ENCODE results near the gene SHC3. TPM values are rescaled to one million over a fixed set of nuclear protein-coding genes. Genes with fewer than 3 reads are reported as not detected.

The SHC3 gene
- total RNA-seq, 6 donors from 2014 or later: 11.0 to 22.0 (median 14.0) TPM

DNA sequence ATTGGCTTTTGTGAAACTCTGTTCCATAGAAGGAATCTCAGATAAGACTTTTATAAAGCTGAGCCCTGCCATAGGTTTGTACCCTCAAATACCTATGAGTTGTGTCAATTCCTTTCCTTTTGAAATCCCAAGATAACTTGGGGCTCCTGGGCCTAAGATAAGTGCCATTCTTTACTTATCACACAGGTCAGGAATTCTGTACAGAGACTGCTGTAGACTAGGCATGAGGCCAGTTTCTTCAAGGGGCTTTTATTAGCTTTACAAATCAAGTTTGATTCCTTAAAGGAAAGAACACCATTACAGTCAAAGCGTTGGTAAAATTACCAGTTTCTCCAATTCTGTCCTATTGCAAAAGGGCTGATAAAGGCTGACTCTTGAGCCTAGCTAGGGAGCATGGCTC, 39.2 kb downstream of the SHC3 start:
- H3K27ac ChIP-seq: no peak overlapping the region
- H3K27me3 ChIP-seq: no peaks in the 10 kb centered on the region
- 54 to 77% methylated on average over 1 of the region's 1 CpG for WGBS, 2 donors
- TF ChIP-seq, protein P1, sequence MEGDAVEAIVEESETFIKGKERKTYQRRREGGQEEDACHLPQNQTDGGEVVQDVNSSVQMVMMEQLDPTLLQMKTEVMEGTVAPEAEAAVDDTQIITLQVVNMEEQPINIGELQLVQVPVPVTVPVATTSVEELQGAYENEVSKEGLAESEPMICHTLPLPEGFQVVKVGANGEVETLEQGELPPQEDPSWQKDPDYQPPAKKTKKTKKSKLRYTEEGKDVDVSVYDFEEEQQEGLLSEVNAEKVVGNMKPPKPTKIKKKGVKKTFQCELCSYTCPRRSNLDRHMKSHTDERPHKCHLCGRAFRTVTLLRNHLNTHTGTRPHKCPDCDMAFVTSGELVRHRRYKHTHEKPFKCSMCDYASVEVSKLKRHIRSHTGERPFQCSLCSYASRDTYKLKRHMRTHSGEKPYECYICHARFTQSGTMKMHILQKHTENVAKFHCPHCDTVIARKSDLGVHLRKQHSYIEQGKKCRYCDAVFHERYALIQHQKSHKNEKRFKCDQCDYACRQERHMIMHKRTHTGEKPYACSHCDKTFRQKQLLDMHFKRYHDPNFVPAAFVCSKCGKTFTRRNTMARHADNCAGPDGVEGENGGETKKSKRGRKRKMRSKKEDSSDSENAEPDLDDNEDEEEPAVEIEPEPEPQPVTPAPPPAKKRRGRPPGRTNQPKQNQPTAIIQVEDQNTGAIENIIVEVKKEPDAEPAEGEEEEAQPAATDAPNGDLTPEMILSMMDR (IDR thresholded peaks at IDR 0.05): no peak
- TF ChIP-seq EP300 (IDR thresholded peaks at IDR 0.05): no peak
- no peak for TF ChIP-seq POLR2A (IDR thresholded peaks at IDR 0.05)
- no peak for TF ChIP-seq POLR2AphosphoS5 (IDR thresholded peaks at IDR 0.05)
- peaks cover 0 to 4% (median 0%) of the 10 kb centered on the region in 4 donors for H3K9me3 ChIP-seq
- DNase-seq (no peak), ATAC-seq (ENCODE audit: low FRiP score in 2 of 2) (no peak)
- peaks cover 0 to 11% (median 7%) of the 10 kb centered on the region in 4 donors for H3K4me1 ChIP-seq
- no peak overlapping the region for H3K4me3 ChIP-seq
- no peaks in the 10 kb centered on the region for H3K36me3 ChIP-seq

DNA sequence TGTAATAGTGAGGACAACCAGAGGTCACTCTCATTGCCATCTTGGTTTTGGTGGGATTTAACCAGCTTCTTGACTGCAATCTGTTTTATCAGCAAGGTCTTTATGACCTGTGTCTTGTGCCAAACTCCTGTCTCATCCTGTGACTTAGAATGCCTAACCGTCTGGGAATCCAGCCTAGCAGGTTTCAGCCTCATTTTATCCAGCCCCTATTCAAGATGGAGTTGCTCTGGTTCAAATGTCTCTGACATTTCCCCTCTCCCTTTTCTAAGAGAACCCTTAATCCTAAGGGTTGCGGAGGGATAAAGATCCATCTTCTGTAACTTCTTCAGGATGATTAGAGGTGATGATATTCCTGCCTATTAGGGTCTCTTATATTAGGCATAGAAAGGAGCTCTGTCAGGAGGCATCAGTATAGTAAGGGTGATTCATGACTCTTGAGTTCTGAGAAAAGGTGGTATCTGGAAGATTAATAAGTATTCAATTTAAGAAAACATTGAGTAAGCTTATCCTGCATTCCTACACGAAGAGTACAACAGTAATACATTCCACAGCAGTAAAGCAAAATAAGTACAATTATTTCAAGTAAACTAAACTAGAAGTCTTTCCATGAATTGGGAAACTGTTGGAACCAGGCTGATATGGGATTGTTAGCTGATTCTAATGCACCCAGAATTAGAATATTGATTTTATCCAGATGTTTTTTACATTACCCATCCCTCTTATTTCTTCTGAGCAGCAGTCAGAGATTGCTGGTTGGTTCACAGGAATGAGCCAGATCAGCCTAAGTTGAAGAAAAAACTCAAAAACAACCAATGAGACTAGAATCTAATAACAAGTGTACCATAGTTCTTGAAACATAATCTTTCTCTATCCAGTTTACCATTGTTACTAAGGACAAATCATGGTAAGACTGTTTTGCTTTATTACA, 39.9 kb downstream of the SHC3 start:
- H3K27me3 ChIP-seq: no peaks in the 10 kb centered on the region
- TF ChIP-seq POLR2A (IDR thresholded peaks at IDR 0.05): no peak
- TF ChIP-seq, protein P1 (IDR thresholded peaks at IDR 0.05): no peak
- no peak for TF ChIP-seq POLR2AphosphoS5 (IDR thresholded peaks at IDR 0.05)
- no peak for TF ChIP-seq EP300 (IDR thresholded peaks at IDR 0.05)
- 68 to 80% methylated on average over 3 of the region's 3 CpGs for WGBS, 2 donors
- peak overlapping the region in 1 of 4 donors; percentile 57 for H3K27ac ChIP-seq
- H3K4me1 ChIP-seq: peaks cover 0 to 11% (median 7%) of the 10 kb centered on the region in 4 donors
- no peaks in the 10 kb centered on the region for H3K36me3 ChIP-seq
- no peak overlapping the region for H3K4me3 ChIP-seq
- no peak for DNase-seq
- no peak for ATAC-seq (ENCODE audit: low FRiP score in 2 of 2)
- peaks cover 0 to 4% (median 0%) of the 10 kb centered on the region in 4 donors for H3K9me3 ChIP-seq

DNA sequence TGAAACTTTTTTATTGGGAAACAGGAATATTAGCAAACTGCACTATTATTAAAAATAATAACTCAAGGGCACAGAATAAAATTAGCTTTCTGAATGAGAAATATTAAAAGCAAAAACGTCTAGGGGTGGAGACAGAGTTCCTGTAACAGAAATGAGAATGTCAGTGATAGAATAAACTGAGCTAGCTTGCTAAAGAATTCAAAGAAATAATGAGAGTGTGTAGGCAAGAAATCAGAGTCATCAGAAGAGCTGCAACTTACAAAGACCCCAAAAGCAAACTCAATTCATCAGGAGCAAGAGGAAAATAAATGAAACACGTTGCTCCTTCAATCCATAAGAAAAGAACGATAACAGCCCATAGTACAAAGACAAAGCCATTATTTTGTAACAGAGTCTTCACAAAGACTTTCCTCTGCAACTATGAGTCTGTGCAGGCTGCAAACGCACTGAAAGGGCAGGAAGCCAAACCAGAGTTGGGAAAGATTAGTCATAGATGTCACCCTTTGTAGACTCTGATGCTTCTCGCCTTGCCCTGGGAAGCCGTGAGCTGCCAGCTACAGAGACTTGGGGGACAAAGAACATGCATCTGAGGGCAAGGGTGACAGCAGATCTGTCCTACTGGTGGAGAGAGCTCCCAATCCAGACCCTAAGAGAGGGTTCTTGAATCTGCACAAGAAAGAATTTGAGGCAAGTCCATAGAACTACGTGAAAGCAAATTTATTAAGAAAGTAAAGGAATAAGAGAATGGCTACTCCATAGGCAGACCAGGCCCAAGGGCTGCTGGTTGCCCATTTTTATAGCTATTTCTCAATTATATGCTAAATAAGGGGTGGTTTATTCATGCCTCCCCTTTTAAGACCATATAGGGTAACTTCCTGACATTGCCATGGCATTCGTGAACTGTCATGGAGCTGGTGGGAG, 40.8 kb downstream of the SHC3 start:
- Histone ChIP-seq H3K27ac (peak overlapping the region in 1 of 4 donors; percentile 57), H3K27me3 (no peaks in the 10 kb centered on the region), H3K36me3 (no peaks in the 10 kb centered on the region), H3K9me3 (peaks cover 0 to 4% (median 0%) of the 10 kb centered on the region in 4 donors), H3K4me3 (no peak overlapping the region), H3K4me1 (peaks cover 0 to 11% (median 7%) of the 10 kb centered on the region in 4 donors)
- ATAC-seq (ENCODE audit: low FRiP score in 2 of 2): peak; percentile 51 to 90
- TF ChIP-seq, protein P1 (IDR thresholded peaks at IDR 0.05): no peak
- peak; percentile 6 to 49 for TF ChIP-seq POLR2AphosphoS5 (IDR thresholded peaks at IDR 0.05)
- WGBS, 2 donors: 55 to 59% methylated on average over 8 of the region's 8 CpGs
- peak in 1 of 2 donors; percentile 29 for DNase-seq

GRCh38 chr9:89135591-89136166, 42.9 kb downstream of the SHC3 start:
- ATAC-seq (ENCODE audit: low FRiP score in 2 of 2) (no peak), DNase-seq (no peak)
- peaks cover 0 to 11% (median 7%) of the 10 kb centered on the region in 4 donors for H3K4me1 ChIP-seq
- TF ChIP-seq POLR2AphosphoS5 (IDR thresholded peaks at IDR 0.05) (no peak), POLR2A (IDR thresholded peaks at IDR 0.05) (no peak), EP300 (IDR thresholded peaks at IDR 0.05) (no peak)
- TF ChIP-seq, protein P1 (IDR thresholded peaks at IDR 0.05): no peak
- H3K4me3 ChIP-seq: no peak overlapping the region
- H3K27me3 ChIP-seq: no peaks in the 10 kb centered on the region
- no peaks in the 10 kb centered on the region for H3K36me3 ChIP-seq
- no peak overlapping the region for H3K27ac ChIP-seq
- 88 to 91% methylated on average over 3 of the region's 3 CpGs for WGBS, 2 donors
- H3K9me3 ChIP-seq: peaks cover 0 to 4% (median 0%) of the 10 kb centered on the region in 4 donors

Measured in upper lobe of left lung (tissue), 6 donors.